Stimulated activated CD4-positive, alpha-beta T cell treated with anti-CD3 and anti-CD28 coated beads, TNF-alpha, amount 100 ng/mL, for 48 hours (primary cell): ENCODE results near the gene TBL2.
"Not testable (repeated sequence)": the region's sequence is repeated elsewhere in the genome, so short reads cannot be mapped to it uniquely, and the experiment has no call there.

Experiments
- DNase-seq, 3 donors: peaks; one replicate each; pipeline ENCODE4 v3.0.0-alpha.2; 2020; ENCODE audit warnings: low read depth in 3 of 3

TBL2 gene

GRCh38 chr7:73535918-73536317, 42.5 kb downstream of the TBL2 start:
- DNase-seq = not testable (repeated sequence)

- DNase-seq = no peak
Measured at GRCh38 chr7:73533742-73534141, 44.6 kb downstream of the TBL2 start.

DNA sequence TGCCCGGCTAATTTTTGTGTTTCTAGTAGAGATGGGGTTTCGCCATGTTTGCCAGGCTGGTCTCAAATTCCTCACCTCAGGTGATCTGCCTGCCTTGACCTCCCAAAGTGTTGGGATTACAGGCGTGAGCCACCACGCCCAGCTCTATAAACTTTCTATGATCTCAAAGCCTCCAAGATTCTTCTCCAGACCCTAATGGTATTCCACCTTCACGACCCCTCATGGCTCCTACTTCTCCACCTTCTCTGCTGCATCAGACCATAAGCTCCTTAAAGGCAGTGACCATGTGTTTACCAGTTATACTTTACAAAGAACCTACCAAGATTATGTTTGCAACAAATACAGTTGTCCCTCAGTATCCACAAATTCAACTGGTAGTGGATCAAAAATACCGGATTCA, 46.2 kb downstream of the TBL2 start:
- no peak for DNase-seq

DNA sequence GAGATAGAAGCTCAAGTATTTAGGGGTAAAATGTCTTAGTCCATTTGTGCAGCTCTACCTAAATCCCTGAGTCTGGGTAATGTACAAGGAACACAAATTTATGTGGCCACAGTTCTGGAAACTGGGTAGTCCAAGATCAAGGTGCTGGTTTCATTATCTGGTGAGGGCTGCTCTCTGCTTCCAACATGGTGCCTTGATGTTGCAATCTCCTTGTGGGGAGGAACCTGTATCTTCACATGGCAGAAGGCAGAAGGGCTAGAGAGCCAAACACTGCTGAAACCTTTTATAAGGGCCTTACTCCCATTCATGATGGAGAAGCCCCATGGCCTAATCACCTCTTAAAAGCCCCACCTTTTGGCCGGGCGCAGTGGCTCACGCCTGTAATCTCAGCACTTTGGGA, 47.6 kb downstream of the TBL2 start:
- no peak for DNase-seq

- DNase-seq = no peak
Measured at GRCh38 chr7:73526896-73527821, 51.2 kb downstream of the TBL2 start.

DNA sequence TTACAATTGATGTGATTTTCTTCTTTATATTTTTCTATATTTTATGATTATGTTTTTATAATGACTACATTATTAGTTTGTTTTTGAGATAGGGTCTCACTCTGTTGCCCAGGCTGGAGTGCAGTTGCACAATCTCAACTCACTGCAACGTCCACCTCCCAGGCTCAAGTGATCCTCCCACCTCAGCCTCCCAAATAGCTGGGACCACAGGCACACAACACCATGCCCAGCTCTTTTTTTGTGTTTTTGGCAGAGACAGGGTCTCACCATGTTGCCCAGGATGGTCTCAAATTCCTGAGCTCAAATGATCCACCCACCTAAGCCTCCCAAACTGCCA, 52.3 kb downstream of the TBL2 start:
- not testable (repeated sequence) for DNase-seq

GRCh38 chr7:73522105-73522872, 56.1 kb downstream of the TBL2 start, which contains the start of gene BAZ1B:
Gene BAZ1B, minus strand, starts transcription at chr7:73522293. Its CDS starts 360 bp downstream, at chr7:73521933.
- DNase-seq = peak; percentile 93 to 98 (median 97)

DNA sequence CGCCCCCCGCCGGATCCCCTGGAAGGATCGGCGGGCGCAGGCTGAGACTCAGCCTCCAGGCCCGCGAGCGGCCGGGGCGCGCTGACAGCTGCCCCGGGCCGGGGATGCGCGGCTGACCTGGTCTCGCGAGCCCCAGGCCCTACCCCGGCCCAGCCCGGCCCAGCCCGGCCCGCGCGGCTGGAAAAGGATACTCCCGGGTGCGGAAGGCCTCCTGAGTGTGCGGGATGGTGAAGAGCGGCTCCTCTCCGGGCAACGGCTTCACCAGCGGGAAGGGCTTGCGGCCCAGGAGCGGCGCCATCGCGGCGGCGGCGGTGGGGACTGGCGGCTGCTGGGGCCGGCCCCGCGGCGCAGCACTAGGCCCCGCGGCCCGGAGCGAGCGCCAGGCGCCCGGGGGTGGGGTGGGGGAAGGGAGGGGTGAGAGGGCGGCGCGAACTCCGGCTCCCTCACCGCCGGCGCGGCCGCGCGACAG, 56.7 kb downstream of the TBL2 start:
- peak; percentile 15 to 70 (median 44) for DNase-seq

GRCh38 chr7:73520673-73521635, 57.4 kb downstream of the TBL2 start:
- DNase-seq = peak in 1 of 3 donors; percentile 6

GRCh38 chr7:73519867-73520672, 58.3 kb downstream of the TBL2 start:
- no peak for DNase-seq

GRCh38 chr7:73518470-73518869, 59.9 kb downstream of the TBL2 start:
- no peak for DNase-seq
